ENCODE data around the gene HMCN2.

HMCN2 gene

DNA sequence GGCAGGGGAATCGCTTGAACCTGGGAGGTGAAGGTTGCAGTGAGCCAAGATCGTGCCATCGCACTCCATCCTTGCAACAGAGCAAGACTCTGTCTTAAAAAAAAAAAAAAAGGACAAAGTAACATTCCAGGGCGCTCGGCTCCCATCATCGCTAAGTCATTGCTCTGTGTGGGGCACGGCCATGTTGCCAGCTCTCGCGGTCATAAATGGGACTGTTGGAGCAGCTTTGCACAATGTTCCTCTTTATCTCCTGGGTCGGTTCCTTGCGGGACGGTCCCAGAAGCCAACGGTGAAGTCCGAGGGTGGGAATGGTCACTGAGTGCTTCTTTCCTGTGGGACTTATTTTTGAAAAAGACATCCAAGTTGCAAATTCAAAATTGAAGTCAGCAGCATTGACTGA is 65.5 kb downstream of the HMCN2 start:
- TF ChIP-seq CEBPB (IDR thresholded peaks at IDR 0.05) (no peak), EP300 (IDR thresholded peaks at IDR 0.05; ENCODE audit: borderline replicate concordance) (no peak), USF1 (IDR thresholded peaks at IDR 0.05) (no peak), NFIC (IDR thresholded peaks at IDR 0.05) (no peak), RAD21 (IDR thresholded peaks at IDR 0.05; ENCODE audit: low read depth) (no peak), TAF1 (IDR thresholded peaks at IDR 0.05; ENCODE audit: low read depth) (no peak), CREB1 (IDR thresholded peaks at IDR 0.05; ENCODE audit: low read depth) (no peak), EGR1 (IDR thresholded peaks at IDR 0.05) (no peak), YY1 (IDR thresholded peaks at IDR 0.05; ENCODE audit: low read depth) (no peak), TCF12 (IDR thresholded peaks at IDR 0.05; ENCODE audit: low read depth) (no peak), FOXM1 (IDR thresholded peaks at IDR 0.05; ENCODE audit: borderline replicate concordance, low read depth) (no peak), ZBTB7A (IDR thresholded peaks at IDR 0.05; ENCODE audit: low read depth) (no peak), TEAD4 (IDR thresholded peaks at IDR 0.05) (no peak)
- TF ChIP-seq, protein P1, sequence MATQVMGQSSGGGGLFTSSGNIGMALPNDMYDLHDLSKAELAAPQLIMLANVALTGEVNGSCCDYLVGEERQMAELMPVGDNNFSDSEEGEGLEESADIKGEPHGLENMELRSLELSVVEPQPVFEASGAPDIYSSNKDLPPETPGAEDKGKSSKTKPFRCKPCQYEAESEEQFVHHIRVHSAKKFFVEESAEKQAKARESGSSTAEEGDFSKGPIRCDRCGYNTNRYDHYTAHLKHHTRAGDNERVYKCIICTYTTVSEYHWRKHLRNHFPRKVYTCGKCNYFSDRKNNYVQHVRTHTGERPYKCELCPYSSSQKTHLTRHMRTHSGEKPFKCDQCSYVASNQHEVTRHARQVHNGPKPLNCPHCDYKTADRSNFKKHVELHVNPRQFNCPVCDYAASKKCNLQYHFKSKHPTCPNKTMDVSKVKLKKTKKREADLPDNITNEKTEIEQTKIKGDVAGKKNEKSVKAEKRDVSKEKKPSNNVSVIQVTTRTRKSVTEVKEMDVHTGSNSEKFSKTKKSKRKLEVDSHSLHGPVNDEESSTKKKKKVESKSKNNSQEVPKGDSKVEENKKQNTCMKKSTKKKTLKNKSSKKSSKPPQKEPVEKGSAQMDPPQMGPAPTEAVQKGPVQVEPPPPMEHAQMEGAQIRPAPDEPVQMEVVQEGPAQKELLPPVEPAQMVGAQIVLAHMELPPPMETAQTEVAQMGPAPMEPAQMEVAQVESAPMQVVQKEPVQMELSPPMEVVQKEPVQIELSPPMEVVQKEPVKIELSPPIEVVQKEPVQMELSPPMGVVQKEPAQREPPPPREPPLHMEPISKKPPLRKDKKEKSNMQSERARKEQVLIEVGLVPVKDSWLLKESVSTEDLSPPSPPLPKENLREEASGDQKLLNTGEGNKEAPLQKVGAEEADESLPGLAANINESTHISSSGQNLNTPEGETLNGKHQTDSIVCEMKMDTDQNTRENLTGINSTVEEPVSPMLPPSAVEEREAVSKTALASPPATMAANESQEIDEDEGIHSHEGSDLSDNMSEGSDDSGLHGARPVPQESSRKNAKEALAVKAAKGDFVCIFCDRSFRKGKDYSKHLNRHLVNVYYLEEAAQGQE (IDR thresholded peaks at IDR 0.05; ENCODE audit: low read depth), result no peak
- TF ChIP-seq, protein P2, sequence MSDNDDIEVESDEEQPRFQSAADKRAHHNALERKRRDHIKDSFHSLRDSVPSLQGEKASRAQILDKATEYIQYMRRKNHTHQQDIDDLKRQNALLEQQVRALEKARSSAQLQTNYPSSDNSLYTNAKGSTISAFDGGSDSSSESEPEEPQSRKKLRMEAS (IDR thresholded peaks at IDR 0.05), result no peak

GRCh38 chr9:130331573-130331972 is 66.0 kb downstream of the HMCN2 start:
- TF ChIP-seq ZBTB7A (IDR thresholded peaks at IDR 0.05; ENCODE audit: low read depth) (no peak), RAD21 (IDR thresholded peaks at IDR 0.05; ENCODE audit: low read depth) (no peak), USF1 (IDR thresholded peaks at IDR 0.05) (no peak), TEAD4 (IDR thresholded peaks at IDR 0.05) (no peak), TCF12 (IDR thresholded peaks at IDR 0.05; ENCODE audit: low read depth) (no peak), NFIC (IDR thresholded peaks at IDR 0.05) (no peak), YY1 (IDR thresholded peaks at IDR 0.05; ENCODE audit: low read depth) (no peak), EGR1 (IDR thresholded peaks at IDR 0.05) (no peak)
- TF ChIP-seq, protein P1 (IDR thresholded peaks at IDR 0.05; ENCODE audit: low read depth), result no peak
- TF ChIP-seq, protein P2 (IDR thresholded peaks at IDR 0.05), result no peak

- TF ChIP-seq TAF1 (IDR thresholded peaks at IDR 0.05; ENCODE audit: low read depth) (no peak), ZBTB7A (IDR thresholded peaks at IDR 0.05; ENCODE audit: low read depth) (no peak), TEAD4 (IDR thresholded peaks at IDR 0.05) (no peak), FOXM1 (IDR thresholded peaks at IDR 0.05; ENCODE audit: borderline replicate concordance, low read depth) (no peak), CEBPB (IDR thresholded peaks at IDR 0.05) (no peak), USF1 (IDR thresholded peaks at IDR 0.05) (no peak), EP300 (IDR thresholded peaks at IDR 0.05; ENCODE audit: borderline replicate concordance) (no peak), EGR1 (IDR thresholded peaks at IDR 0.05) (no peak), NFIC (IDR thresholded peaks at IDR 0.05) (no peak), YY1 (IDR thresholded peaks at IDR 0.05; ENCODE audit: low read depth) (no peak)
- TF ChIP-seq, protein P2 (IDR thresholded peaks at IDR 0.05), result no peak
- TF ChIP-seq, protein P1 (IDR thresholded peaks at IDR 0.05; ENCODE audit: low read depth), result no peak
These were observed 66.9 kb downstream of the HMCN2 start for GRCh38 chr9:130332384-130332926.
